NCI-H2171 (cell line): ENCODE results near the gene TNS1.

Experiments used
- DNase-seq: peaks from one replicate; lab custom pipeline; 2025; lab: John Stamatoyannopoulos, UW

TNS1 gene

DNA sequence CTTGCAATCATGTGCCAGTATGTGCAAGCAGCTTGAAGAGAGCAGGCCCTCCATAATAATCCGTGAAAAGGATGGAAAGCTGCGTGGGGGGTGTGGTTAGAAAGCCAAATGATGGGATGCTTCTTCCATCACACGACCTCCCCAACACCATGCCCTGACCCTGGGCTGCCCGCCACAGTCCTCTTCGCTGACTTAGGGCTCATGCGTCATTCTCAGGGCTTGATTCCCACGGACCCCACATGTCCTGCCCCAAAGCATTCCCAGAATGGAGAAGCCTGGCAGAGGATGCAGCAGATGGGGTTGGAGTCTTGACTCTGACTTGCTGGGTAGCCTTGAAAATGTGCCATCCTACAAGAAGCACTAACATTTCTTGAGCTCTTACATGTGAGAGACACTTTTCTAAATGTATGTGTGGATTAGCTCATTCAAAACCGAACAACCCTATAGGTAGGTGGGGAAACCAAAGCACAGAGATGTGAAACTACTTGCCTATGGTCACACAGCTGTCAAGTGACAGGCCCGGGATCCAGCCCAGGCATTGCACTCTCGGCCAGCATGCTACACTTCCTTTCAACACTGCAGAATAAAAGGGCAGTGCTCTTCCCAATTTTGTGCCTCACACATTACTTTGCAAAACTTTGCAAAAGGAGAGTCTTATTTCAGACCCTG is 3.7 kb downstream of the TNS1 start:
- DNase-seq, result no peak

DNA sequence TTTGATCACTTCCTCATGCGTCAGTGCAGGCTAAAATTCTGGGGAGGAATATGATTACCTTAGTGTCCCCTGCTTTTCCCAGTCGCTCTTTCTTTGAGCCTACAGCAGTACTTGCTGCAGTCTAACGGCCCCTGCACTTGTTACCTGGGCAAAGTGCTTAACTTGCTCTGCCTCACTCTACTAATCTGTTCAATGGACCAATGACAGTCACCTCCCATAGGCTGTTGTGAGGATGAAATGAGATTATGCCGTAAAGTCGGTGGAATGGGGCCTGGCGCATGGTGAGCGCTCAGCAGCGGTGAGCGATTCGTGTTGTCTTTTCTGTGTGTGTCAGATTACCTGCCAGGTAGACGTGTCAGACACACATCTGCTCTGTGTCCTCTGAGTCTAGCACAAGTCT is 5.3 kb downstream of the TNS1 start:
- no peak for DNase-seq

DNA sequence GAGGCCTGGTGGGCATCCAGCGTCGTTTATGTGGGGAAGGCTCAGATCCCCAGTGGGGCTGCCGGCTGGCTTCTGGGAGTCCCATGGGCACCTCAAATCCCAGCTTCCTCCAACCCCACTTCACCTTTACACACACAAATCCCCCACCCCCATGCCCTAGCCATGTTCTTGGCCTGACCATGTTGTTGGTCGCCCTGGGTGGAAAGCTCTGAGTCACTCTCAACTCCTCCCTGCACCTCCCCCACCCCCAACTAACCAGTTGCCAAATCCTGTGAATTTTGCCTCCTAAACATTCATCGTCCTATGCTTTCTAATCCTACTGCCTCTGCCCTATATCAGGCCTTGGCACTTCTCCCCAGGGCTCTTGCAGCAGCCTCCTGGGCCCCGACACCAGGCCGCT is 6.4 kb downstream of the TNS1 start:
- no peak for DNase-seq

DNA sequence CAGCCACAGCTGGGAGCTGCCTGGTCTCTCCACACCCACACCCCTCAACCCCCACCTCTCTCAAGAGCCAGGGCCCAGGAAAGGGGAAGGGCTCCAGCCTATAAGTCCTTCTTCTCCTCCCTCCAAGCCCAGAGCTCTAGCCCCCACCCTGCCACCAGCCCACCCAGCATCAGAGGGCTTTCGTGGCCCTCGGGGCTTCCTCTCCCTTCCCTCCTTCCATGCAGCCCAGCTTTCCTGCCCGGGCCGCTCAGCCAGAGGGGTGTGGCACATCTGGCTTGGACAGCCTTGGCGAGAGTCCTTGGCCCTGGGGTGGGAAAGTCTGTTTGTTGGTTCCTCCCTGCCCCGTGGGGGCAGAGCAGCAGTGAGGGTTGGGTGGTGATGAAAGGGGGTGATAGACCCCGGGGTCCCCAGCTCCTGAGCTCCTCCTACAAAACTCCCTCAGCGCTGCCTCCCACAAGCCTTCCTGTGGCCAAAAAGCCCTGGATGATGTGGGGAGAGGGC is 7.0 kb downstream of the TNS1 start:
- no peak for DNase-seq

DNA sequence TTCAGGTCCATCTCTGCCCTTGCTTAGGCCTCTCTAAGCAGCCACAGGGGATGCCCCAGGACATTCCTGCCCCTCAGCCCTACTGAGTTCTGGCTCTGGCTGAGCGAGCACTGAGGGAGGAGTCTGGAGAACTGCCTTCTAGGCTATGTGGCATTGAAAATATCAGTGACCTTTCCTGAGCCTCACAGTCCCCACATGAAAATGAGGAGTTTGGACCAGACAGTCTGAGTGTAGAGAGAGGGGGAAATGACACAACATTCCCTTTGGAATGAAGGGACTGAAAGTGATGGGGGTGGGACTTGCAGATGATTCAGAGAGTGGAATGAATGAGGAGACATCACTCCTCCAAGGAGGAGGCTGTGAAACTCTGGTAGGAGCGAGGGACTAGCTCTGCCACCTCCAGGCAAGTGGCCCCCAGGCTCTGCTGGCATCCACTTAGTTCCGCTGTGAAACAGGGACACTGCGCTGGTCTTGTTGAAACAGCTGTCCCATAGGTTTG is 8.0 kb downstream of the TNS1 start:
- no peak for DNase-seq

GRCh38 chr2:217993817-217994463 is 8.9 kb downstream of the TNS1 start:
- DNase-seq, result no peak

DNA sequence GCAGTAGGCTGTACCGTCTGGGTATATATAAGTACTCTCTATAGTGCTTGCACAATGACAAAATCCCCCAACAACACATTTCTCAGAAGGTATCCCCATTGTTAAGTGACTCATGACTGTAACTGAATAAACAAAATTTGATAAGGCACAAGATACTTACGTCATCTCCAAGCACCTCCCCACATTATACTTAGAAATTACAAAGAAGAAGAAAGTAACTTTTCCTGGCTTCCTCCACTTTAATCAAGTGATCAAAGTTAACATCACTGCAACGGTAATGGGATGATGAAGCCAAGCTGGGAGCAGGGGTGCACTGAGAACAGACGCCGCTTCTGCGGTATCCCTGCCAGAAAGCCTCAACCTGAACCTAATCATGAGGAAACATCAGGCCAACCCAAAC is 9.7 kb downstream of the TNS1 start:
- no peak for DNase-seq

- no peak for DNase-seq
Measured at GRCh38 chr2:217992061-217992460, 10.7 kb downstream of the TNS1 start.

- no peak for DNase-seq
Measured at GRCh38 chr2:217990791-217991465, 11.9 kb downstream of the TNS1 start.

- no peak for DNase-seq
Measured at GRCh38 chr2:217990389-217990788, 12.4 kb downstream of the TNS1 start.

GRCh38 chr2:217989221-217989948 is 13.4 kb downstream of the TNS1 start:
- DNase-seq, result no peak

DNA sequence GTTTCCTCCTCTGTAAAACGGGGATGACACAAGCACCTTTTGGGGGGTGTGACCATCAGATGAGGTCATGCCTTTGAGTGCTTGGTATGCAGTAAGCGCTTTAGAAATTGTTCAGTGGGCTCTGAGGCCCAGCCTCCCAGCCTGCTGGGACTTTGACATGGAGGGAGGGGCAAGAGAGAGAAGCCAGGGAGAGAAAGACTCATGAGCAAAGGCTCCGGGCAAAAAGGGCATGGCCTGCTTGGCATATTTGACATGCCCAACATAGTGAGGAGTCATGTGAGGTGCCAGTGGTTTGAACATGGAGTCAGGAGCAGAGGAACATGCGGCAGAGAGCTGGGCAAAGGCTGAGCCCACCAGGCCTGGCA is 14.0 kb downstream of the TNS1 start:
- no peak for DNase-seq

DNA sequence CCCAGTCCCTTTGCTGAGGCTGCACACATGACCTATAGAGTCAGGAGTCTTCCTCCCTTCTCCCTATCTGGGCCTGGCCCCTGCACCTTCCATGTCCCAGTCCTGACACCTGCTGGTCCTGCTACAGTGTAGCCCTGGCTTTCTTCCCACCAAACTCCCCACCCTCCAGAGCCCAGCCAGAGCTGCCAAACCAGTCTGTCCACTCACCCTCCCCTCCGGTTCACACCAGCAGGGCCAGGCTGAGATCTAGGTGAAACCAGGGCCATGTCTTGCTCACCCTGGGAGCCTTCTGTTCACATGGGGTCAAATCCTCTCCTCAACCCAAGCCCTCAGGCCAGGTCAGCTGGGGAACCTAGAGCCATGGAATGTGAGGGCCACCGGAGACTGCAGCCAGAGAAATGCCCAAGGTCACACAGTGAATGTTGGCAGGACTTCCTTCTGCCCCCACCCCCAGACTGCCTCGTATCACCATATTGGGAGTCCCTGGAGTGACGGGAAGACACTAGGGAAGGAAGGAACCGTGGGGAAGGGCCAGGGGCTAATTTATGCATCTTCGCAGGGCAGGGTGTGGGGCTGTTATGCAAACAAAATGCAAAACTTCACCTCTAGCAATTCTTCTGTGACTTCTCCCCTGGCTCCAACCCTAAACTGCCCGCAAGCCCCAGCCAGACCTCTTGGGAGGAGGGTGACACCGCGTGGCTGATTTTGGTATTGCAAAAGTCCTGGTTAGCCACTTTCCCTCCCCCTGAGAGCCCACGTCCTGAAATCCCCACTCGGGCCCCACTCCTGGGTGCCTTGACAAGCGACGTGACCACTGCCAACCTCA is 14.6 kb downstream of the TNS1 start:
- peak; percentile 29 for DNase-seq

- DNase-seq, result no peak
Measured at GRCh38 chr2:217987391-217987790, 15.4 kb downstream of the TNS1 start.

DNA sequence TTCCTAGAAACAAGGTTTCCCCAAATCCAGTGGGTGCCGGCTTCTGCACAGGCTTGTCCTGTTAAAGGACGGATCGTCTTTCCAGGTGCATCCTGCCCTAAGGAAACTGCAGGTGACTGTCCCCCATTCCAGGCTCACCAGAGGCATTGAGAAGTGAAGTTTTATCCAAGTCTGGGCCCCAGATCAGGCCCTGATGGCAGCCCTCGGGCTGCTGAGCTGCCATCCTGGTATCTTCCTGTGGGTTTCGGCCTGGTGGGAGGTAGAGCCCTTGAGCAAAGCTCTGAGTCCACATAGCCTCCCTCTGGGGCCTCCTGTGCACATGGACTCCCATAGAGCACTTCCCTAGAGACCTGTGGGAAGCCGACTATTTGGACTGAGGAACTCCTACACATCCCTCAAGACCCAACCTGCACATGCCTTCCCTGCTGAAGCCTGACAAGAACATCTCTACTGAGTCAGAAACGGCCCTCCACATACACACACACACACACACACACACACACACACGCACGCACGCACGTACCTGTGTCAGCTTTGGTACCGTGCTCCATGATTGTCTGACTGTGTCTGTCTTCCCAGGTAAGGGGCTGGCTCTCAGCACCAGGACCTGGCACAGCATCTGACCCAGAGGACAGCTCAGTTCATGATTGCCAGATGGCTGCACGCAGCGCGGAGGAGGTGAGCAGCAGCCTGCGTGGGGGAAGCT is 16.4 kb downstream of the TNS1 start:
- no peak for DNase-seq

GRCh38 chr2:217983276-217984233 is 19.2 kb downstream of the TNS1 start:
- DNase-seq, result no peak

GRCh38 chr2:217981971-217982370 is 20.8 kb downstream of the TNS1 start:
- no peak for DNase-seq

GRCh38 chr2:217981084-217981730 is 21.6 kb downstream of the TNS1 start:
- peak; percentile 72 for DNase-seq

GRCh38 chr2:217980591-217980990 is 22.2 kb downstream of the TNS1 start:
- no peak for DNase-seq
